H1 (cell line): ENCODE measurements around the gene NDUFS7. TPM values are rescaled to one million over a fixed set of nuclear protein-coding genes. Genes with fewer than 3 reads are reported as not detected.

Experiments
- JUN ChIP-seq: IDR thresholded peaks from 2 replicates; pipeline ENCODE4 v1.6.1; 2011; ENCODE audit warnings: low read depth, mild to moderate bottlenecking, improper control_type of control experiment, low read length
- PHF8 ChIP-seq: fragments of 200-600 bp; sonication (generic); conservative IDR thresholded peaks from 2 replicates; pipeline ENCODE4 v1.7.1; 2012; ENCODE audit warnings: low read depth, mild to moderate bottlenecking, inconsistent platforms, low read length, moderate library complexity
- polyA plus RNA-seq, 7 experiments: library from polyadenylated mRNA; depleted of rRNA in 3 of 7; stranded (reverse) in 5 of 7; unstranded in 2 of 7; fragments of >200 nt in 5 of 7; fragments of 200-250 nt in 2 of 7; gene quantifications; 1 replicate in 5 of 7; 2 replicates in 1 of 7; 4 replicates in 1 of 7; pipeline versions ENCODE4 v1.2.1 to v1.2.3, GENCODE V29; 2011 to 2013; ENCODE audit warnings: missing spikeins in 2 of 7, mixed read lengths in 2 of 7
- total RNA-seq: library from RNA; stranded (reverse); fragmentation: NEBNext Ultra II Directional; extraction: Animal tissue kit (Norgen Biotek cat#: 25700); gene quantifications from 2 replicates; pipeline ENCODE4 v1.2.1, GENCODE V29; 2021

The NDUFS7 gene
- total and polyA plus RNA-seq, 2 of the 8 experiments (the other 6 are each of a cell fraction or from before 2014, with no cell fraction given), result 78.1 to 309 TPM

DNA sequence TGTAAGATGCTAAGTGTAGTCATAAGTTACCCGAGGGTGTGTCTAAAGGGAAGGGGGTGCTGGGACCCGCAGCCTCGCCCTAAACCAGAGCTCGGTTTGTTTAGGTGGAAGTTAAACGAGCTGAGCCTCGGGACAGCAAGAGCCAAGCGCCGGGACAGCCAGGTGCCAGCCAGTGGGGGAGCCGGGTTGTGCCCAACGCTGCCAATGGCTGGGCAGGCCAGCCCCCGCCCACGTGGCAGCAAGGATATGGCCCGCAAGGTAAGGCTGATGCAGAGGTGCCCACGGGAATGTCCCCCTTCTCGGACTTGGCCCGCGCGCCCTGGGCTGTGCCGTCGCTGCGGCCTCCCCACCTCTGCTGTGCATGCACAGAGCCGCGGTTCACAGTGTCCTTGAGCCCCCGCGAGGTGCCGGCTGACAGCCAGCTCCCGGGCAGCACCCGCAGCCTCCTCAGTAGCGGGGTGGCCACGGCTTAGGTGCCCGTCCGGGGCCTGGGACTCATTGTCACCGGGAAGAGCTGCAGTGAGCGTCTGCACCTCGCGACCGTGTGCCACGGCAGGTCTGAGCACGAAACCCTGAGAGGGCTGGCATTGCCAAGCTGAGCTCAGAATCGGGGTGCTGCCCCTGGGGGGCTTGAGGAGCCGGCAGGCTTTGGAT lies 45.2 kb downstream of the NDUFS7 start (continued):
- TF ChIP-seq PHF8 (no peak), JUN (no peak)
